ENCODE results near the gene MED13. TPM values are rescaled to one million over a fixed set of nuclear protein-coding genes. Genes with fewer than 3 reads are reported as not detected.

The MED13 gene
- total RNA-seq, 2 donors from 2014 or later: 37.4 to 41.5 TPM

DNA sequence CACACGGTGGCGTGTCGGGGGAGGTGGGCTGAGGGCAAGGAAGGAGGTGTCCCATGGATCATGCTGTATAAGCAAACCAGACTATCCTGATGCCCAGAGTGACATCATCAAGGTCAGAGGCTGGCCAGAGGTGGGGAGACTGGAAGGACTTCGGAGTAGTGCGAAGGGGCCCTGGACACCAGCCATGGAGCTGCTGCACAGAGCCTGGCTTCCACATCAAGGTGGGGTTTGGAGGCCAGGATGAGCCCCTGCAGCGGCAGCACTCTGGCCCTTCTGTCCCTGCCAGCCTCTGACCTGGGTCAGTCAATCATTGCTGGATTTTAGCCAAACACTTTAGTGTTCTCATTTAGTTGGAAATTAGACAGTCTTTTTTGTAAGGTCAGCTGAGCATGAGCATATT is 34.8 kb downstream of the MED13 start:
- TF ChIP-seq, protein P1, sequence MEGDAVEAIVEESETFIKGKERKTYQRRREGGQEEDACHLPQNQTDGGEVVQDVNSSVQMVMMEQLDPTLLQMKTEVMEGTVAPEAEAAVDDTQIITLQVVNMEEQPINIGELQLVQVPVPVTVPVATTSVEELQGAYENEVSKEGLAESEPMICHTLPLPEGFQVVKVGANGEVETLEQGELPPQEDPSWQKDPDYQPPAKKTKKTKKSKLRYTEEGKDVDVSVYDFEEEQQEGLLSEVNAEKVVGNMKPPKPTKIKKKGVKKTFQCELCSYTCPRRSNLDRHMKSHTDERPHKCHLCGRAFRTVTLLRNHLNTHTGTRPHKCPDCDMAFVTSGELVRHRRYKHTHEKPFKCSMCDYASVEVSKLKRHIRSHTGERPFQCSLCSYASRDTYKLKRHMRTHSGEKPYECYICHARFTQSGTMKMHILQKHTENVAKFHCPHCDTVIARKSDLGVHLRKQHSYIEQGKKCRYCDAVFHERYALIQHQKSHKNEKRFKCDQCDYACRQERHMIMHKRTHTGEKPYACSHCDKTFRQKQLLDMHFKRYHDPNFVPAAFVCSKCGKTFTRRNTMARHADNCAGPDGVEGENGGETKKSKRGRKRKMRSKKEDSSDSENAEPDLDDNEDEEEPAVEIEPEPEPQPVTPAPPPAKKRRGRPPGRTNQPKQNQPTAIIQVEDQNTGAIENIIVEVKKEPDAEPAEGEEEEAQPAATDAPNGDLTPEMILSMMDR (IDR thresholded peaks at IDR 0.05): no peak
- TF ChIP-seq POLR2A (IDR thresholded peaks at IDR 0.05): no peak
- no peak overlapping the region for H3K27ac ChIP-seq
- intact Hi-C loops (cut with DNase I): no loop called here
- no peaks in the 10 kb centered on the region for H3K27me3 ChIP-seq
- no peak overlapping the region for H3K4me3 ChIP-seq
- 88 to 98% methylated on average over 4 to 6 of the region's 6 CpGs for WGBS, 2 donors
- DNase-seq (no peak), ATAC-seq (no peak)
- H3K4me1 ChIP-seq: peaks cover 11% of the 10 kb centered on the region
- H3K9me3 ChIP-seq: no peaks in the 10 kb centered on the region
- H3K36me3 ChIP-seq (replicated peaks in 1 of 2; ENCODE audit: insufficient read depth in 1 of 2, low read depth in 2 of 2): peaks cover 7 to 36% of the 10 kb centered on the region in 2 donors

DNA sequence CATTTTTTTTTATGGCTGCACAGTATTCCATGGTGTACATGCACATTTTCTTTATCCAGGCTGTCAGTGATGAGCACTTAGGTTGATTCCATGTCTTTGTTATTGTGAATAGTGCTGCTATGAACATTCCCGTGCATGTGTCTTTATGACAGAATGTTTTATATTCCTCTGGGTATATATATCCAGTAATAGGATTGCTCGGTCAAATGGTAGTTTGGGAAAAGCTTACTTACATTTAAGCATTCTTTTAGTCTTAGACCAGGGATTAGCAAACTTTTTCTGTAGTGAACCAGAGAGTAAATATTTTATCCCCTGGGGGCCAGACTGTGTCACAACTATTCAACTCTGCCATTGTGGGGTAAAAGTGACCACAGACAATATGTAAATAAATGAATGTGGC is 40.2 kb downstream of the MED13 start:
- TF ChIP-seq, protein P1 (IDR thresholded peaks at IDR 0.05): no peak
- no peak for TF ChIP-seq POLR2A (IDR thresholded peaks at IDR 0.05)
- Histone ChIP-seq H3K4me3 (no peak overlapping the region), H3K4me1 (peaks cover 11% of the 10 kb centered on the region), H3K36me3 (replicated peaks in 1 of 2; ENCODE audit: insufficient read depth in 1 of 2, low read depth in 2 of 2) (peaks cover 11 to 35% of the 10 kb centered on the region in 2 donors), H3K27me3 (no peaks in the 10 kb centered on the region), H3K9me3 (no peaks in the 10 kb centered on the region), H3K27ac (no peak overlapping the region)
- DNase-seq: no peak
- WGBS, 2 donors: 84 to 89% methylated on average over 2 of the region's 2 CpGs
- intact Hi-C loops (cut with DNase I): no loop called here
- ATAC-seq: no peak

- no peak for TF ChIP-seq POLR2A (IDR thresholded peaks at IDR 0.05)
- TF ChIP-seq, protein P1 (IDR thresholded peaks at IDR 0.05): no peak
- intact Hi-C loops (cut with DNase I): no loop called here
- no peak overlapping the region for H3K4me3 ChIP-seq
- ATAC-seq: no peak
- DNase-seq: no peak
- peaks cover 0 to 17% of the 10 kb centered on the region in 2 donors for H3K36me3 ChIP-seq (replicated peaks in 1 of 2; ENCODE audit: insufficient read depth in 1 of 2, low read depth in 2 of 2)
- no peaks in the 10 kb centered on the region for H3K9me3 ChIP-seq
- no peaks in the 10 kb centered on the region for H3K27me3 ChIP-seq
- H3K27ac ChIP-seq: no peak overlapping the region
- no peaks in the 10 kb centered on the region for H3K4me1 ChIP-seq
Observed at GRCh38 chr17:62017912-62018311, 47.2 kb downstream of the MED13 start.

GRCh38 chr17:62017496-62017895 is 47.6 kb downstream of the MED13 start:
- ATAC-seq: no peak
- intact Hi-C loops (cut with DNase I): no loop called here
- H3K4me3 ChIP-seq: no peak overlapping the region
- 97% methylated on average over 1 of the region's 1 CpG for WGBS, 2 donors
- no peaks in the 10 kb centered on the region for H3K27me3 ChIP-seq
- no peak for DNase-seq
- H3K27ac ChIP-seq: no peak overlapping the region
- H3K9me3 ChIP-seq: no peaks in the 10 kb centered on the region
- no peaks in the 10 kb centered on the region for H3K4me1 ChIP-seq
- TF ChIP-seq, protein P1 (IDR thresholded peaks at IDR 0.05): no peak
- no peak for TF ChIP-seq POLR2A (IDR thresholded peaks at IDR 0.05)
- H3K36me3 ChIP-seq (replicated peaks in 1 of 2; ENCODE audit: insufficient read depth in 1 of 2, low read depth in 2 of 2): peaks cover 0 to 13% of the 10 kb centered on the region in 2 donors

GRCh38 chr17:62014526-62014925 is 50.6 kb downstream of the MED13 start:
- TF ChIP-seq POLR2A (IDR thresholded peaks at IDR 0.05): no peak
- TF ChIP-seq, protein P1 (IDR thresholded peaks at IDR 0.05): no peak
- ATAC-seq (no peak), DNase-seq (no peak)
- H3K4me3 ChIP-seq: no peak overlapping the region
- H3K36me3 ChIP-seq (replicated peaks in 1 of 2; ENCODE audit: insufficient read depth in 1 of 2, low read depth in 2 of 2): peaks cover 9 to 15% of the 10 kb centered on the region in 2 donors
- intact Hi-C loops (cut with DNase I): no loop called here
- H3K27me3 ChIP-seq: no peaks in the 10 kb centered on the region
- 100% methylated on average over 1 of the region's 1 CpG for WGBS, 2 donors
- no peak overlapping the region for H3K27ac ChIP-seq
- no peaks in the 10 kb centered on the region for H3K9me3 ChIP-seq
- H3K4me1 ChIP-seq: no peaks in the 10 kb centered on the region
